ENCODE measurements around the gene NFE2L3.
"Not testable (repeated sequence)": the region's sequence is repeated elsewhere in the genome, so short reads cannot be mapped to it uniquely, and the experiment has no call there.

NFE2L3 gene

DNA sequence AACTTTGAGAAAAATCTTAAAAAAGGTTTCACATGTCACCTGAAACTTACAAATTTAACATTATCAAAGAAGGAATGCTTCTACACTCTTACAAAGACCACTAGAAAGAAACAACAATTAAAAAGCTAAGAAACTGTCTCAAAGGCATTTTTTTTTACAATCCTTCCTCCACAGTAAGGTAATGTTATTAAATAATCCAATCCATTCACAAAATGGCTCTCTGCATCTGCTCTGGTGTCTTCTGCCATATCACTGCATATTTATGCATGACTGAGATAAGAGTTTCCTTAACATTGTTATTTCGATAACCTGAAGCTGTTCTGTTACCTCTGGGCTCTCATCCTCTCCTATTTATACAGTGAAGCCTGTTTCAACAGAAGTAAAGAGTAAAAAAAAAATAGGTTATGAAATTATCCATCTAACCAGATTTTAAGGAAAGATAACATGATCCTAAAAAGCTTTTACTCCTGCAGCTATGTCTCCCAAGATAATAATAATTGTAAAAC lies 40.0 kb downstream of the NFE2L3 start:
- H3K4me3 ChIP-seq (ENCODE audit: low read length), result no peak overlapping the region
- TF ChIP-seq, protein P1, sequence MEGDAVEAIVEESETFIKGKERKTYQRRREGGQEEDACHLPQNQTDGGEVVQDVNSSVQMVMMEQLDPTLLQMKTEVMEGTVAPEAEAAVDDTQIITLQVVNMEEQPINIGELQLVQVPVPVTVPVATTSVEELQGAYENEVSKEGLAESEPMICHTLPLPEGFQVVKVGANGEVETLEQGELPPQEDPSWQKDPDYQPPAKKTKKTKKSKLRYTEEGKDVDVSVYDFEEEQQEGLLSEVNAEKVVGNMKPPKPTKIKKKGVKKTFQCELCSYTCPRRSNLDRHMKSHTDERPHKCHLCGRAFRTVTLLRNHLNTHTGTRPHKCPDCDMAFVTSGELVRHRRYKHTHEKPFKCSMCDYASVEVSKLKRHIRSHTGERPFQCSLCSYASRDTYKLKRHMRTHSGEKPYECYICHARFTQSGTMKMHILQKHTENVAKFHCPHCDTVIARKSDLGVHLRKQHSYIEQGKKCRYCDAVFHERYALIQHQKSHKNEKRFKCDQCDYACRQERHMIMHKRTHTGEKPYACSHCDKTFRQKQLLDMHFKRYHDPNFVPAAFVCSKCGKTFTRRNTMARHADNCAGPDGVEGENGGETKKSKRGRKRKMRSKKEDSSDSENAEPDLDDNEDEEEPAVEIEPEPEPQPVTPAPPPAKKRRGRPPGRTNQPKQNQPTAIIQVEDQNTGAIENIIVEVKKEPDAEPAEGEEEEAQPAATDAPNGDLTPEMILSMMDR (IDR thresholded peaks at IDR 0.05; ENCODE audit: insufficient read depth, low read depth, low read length, missing control alignments), result no peak
- no peak for DNase-seq (ENCODE audit: low read depth)

- H3K4me3 ChIP-seq (ENCODE audit: low read length), result no peak overlapping the region
- TF ChIP-seq, protein P1 (IDR thresholded peaks at IDR 0.05; ENCODE audit: insufficient read depth, low read depth, low read length, missing control alignments), result no peak
- no peak for DNase-seq (ENCODE audit: low read depth)
Observed at GRCh38 chr7:26192485-26193087, 40.6 kb downstream of the NFE2L3 start.

- no peak overlapping the region for H3K4me3 ChIP-seq (ENCODE audit: low read length)
- no peak for DNase-seq (ENCODE audit: low read depth)
- TF ChIP-seq, protein P1 (IDR thresholded peaks at IDR 0.05; ENCODE audit: insufficient read depth, low read depth, low read length, missing control alignments), result no peak
Observed at GRCh38 chr7:26193432-26194207, 41.6 kb downstream of the NFE2L3 start.

- not testable (repeated sequence) for DNase-seq (ENCODE audit: low read depth); H3K4me3 ChIP-seq (ENCODE audit: low read length)
Observed at GRCh38 chr7:26194764-26195163, 42.8 kb downstream of the NFE2L3 start.

GRCh38 chr7:26195182-26195581 lies 43.2 kb downstream of the NFE2L3 start:
- TF ChIP-seq, protein P1 (IDR thresholded peaks at IDR 0.05; ENCODE audit: insufficient read depth, low read depth, low read length, missing control alignments), result no peak
- DNase-seq (ENCODE audit: low read depth), result no peak
- H3K4me3 ChIP-seq (ENCODE audit: low read length), result no peak overlapping the region

GRCh38 chr7:26195867-26196657 lies 44.1 kb downstream of the NFE2L3 start:
- peak overlapping the region; percentile 5 for H3K4me3 ChIP-seq (ENCODE audit: low read length)
- no peak for DNase-seq (ENCODE audit: low read depth)
- TF ChIP-seq, protein P1 (IDR thresholded peaks at IDR 0.05; ENCODE audit: insufficient read depth, low read depth, low read length, missing control alignments), result no peak

Measured in epithelial cell of esophagus (primary cell).